Mesenchymal stem cell (in vitro differentiated cells and primary cell): Measurements from ENCODE around the gene ITLN1.

ENCODE experiments used
- DNase-seq: peaks from one replicate; pipeline ENCODE4 v3.0.0-alpha.2; 2013
- H2AFZ ChIP-seq: one replicate; pipeline ENCODE4 v1.6.1; 2013; ENCODE audit warnings: low read depth, mild to moderate bottlenecking, control low read depth, inconsistent platforms, low read length, moderate library complexity
- H2AK5ac ChIP-seq: 2 replicates; pipeline ENCODE4 v1.6.1; 2013; ENCODE audit warnings: low read length, moderate library complexity, mild to moderate bottlenecking, inconsistent platforms; ENCODE audit not compliant: severe bottlenecking
- H2BK120ac ChIP-seq: one replicate; pipeline ENCODE4 v1.6.1; 2013; ENCODE audit warnings: low read depth, mild to moderate bottlenecking, inconsistent platforms, low read length, moderate library complexity
- H2BK12ac ChIP-seq, 2 experiments: one replicate each; pipeline ENCODE4 v1.6.1; 2013; ENCODE audit warnings: inconsistent platforms in 2 of 2, low read length in 2 of 2, mild to moderate bottlenecking in 2 of 2, moderate library complexity in 2 of 2, control low read depth in 1 of 2
- H2BK15ac ChIP-seq: one replicate; pipeline ENCODE4 v1.6.1; 2013; ENCODE audit warnings: mild to moderate bottlenecking, low read depth, inconsistent platforms; ENCODE audit not compliant: poor library complexity, severe bottlenecking
- H2BK5ac ChIP-seq: 2 replicates; pipeline ENCODE4 v1.6.1; 2013; ENCODE audit warnings: low read depth, mild to moderate bottlenecking, low read length, control low read depth, inconsistent platforms; ENCODE audit not compliant: poor library complexity, severe bottlenecking
- H3K14ac ChIP-seq, 2 experiments: one replicate each; pipeline ENCODE4 v1.6.1; 2013; ENCODE audit warnings: inconsistent platforms in 2 of 2, low read length in 2 of 2, control low read depth in 1 of 2, mild to moderate bottlenecking in 1 of 2, moderate library complexity in 1 of 2
- H3K18ac ChIP-seq, 2 experiments: one replicate each; pipeline ENCODE4 v1.6.1; 2013; ENCODE audit warnings: inconsistent platforms in 2 of 2, low read length in 2 of 2, control low read depth in 1 of 2, low read depth in 1 of 2, mild to moderate bottlenecking in 1 of 2
- H3K23ac ChIP-seq, 2 experiments: one replicate each; pipeline ENCODE4 v1.6.1; 2013; ENCODE audit warnings: inconsistent platforms in 2 of 2, low read length in 2 of 2, mild to moderate bottlenecking in 2 of 2, moderate library complexity in 2 of 2, control low read depth in 1 of 2
- H3K27ac ChIP-seq: 2 replicates; pipeline ENCODE4 v1.5.1; 2013; ENCODE audit warnings: mild to moderate bottlenecking, moderate library complexity, low read length, control low read depth, inconsistent platforms; ENCODE audit not compliant: poor library complexity, severe bottlenecking
- H3K27me3 ChIP-seq, 2 experiments: 2 replicates each; pipeline versions ENCODE4 v1.6.1 to v1.7.0; 2013; ENCODE audit warnings: low read length in 2 of 2, mild to moderate bottlenecking in 2 of 2, moderate library complexity in 2 of 2, control low read depth in 1 of 2, inconsistent platforms in 1 of 2; ENCODE audit not compliant: control insufficient read depth in 1 of 2, insufficient read depth in 1 of 2
- H3K36me3 ChIP-seq, 2 experiments: 2 replicates each; pipeline versions ENCODE4 v1.6.1 to v1.7.0; 2013; ENCODE audit warnings: low read length in 2 of 2, control low read depth in 1 of 2, inconsistent platforms in 1 of 2, low read depth in 1 of 2, mild to moderate bottlenecking in 1 of 2; ENCODE audit not compliant: insufficient read depth in 2 of 2, control insufficient read depth in 1 of 2
- H3K4ac ChIP-seq, 2 experiments: one replicate each; pipeline ENCODE4 v1.6.1; 2013; ENCODE audit warnings: inconsistent platforms in 2 of 2, low read length in 2 of 2, mild to moderate bottlenecking in 2 of 2, moderate library complexity in 2 of 2, control low read depth in 1 of 2, low read depth in 1 of 2
- H3K4me1 ChIP-seq: 2 replicates; pipeline ENCODE4 v1.6.1; 2013; ENCODE audit warnings: low read depth, low read length, control low read depth; ENCODE audit not compliant: control insufficient read depth, insufficient read depth
- H3K4me2 ChIP-seq: 2 replicates; pipeline ENCODE4 v1.6.1; 2013; ENCODE audit warnings: low read length, mild to moderate bottlenecking, inconsistent platforms; ENCODE audit not compliant: poor library complexity, severe bottlenecking
- H3K4me3 ChIP-seq, 2 experiments: 2 replicates each; pipeline versions ENCODE4 v1.5.1 to v1.7.0; 2013; ENCODE audit warnings: low read length in 2 of 2, mild to moderate bottlenecking in 2 of 2, control low read depth in 1 of 2, low read depth in 1 of 2; ENCODE audit not compliant: insufficient read depth in 1 of 2
- H3K79me1 ChIP-seq: replicated peaks from 2 replicates; pipeline ENCODE4 v1.6.1; 2013; ENCODE audit warnings: mild to moderate bottlenecking, control low read depth, low read length, inconsistent platforms; ENCODE audit not compliant: poor library complexity, severe bottlenecking
- H3K9ac ChIP-seq: 2 replicates; pipeline ENCODE4 v1.7.0; 2013; ENCODE audit warnings: mild to moderate bottlenecking, low read length, moderate library complexity
- H3K9me3 ChIP-seq: 2 replicates; pipeline ENCODE4 v1.7.0; 2013; ENCODE audit warnings: mild to moderate bottlenecking, low read length; ENCODE audit not compliant: control insufficient read depth
- H4K8ac ChIP-seq: one replicate; pipeline ENCODE4 v1.6.1; 2013; ENCODE audit warnings: inconsistent platforms, mild to moderate bottlenecking, low read length, moderate library complexity
- H4K91ac ChIP-seq: one replicate; pipeline ENCODE4 v1.6.1; 2013; ENCODE audit warnings: mild to moderate bottlenecking, low read length, inconsistent platforms
- WGBS: methylation state at CpG from one replicate; pipeline ENCODE4 v1.1.7; 2013; ENCODE audit warnings: mixed read lengths; 5-methylcytosine and 5-hydroxymethylcytosine counted together

ITLN1 gene

GRCh38 chr1:160853014-160853413 lies 32.0 kb downstream of the ITLN1 start:
- H4K8ac ChIP-seq, result no peak overlapping the region
- no peaks in the 10 kb centered on the region for H3K36me3 ChIP-seq
- no peak overlapping the region for H3K4ac ChIP-seq
- H4K91ac ChIP-seq, result no peak overlapping the region
- H3K14ac ChIP-seq, result no peak overlapping the region
- H3K9me3 ChIP-seq, result peaks cover 5% of the 10 kb centered on the region
- no peak overlapping the region for H2BK12ac ChIP-seq
- no peaks in the 10 kb centered on the region for H3K79me1 ChIP-seq
- no peak overlapping the region for H3K27ac ChIP-seq
- no peak overlapping the region for H2BK120ac ChIP-seq
- no peak overlapping the region for H2BK15ac ChIP-seq
- no peak overlapping the region for H3K23ac ChIP-seq
- H3K4me2 ChIP-seq, result no peak overlapping the region
- no peak overlapping the region for H3K18ac ChIP-seq
- WGBS, result no CpG with 5 or more reads among the region's 3 CpGs
- H2AK5ac ChIP-seq, result no peak overlapping the region
- DNase-seq, result no peak
- H3K27me3 ChIP-seq, result no peaks in the 10 kb centered on the region
- no peak overlapping the region for H2BK5ac ChIP-seq
- H3K4me1 ChIP-seq, result no peaks in the 10 kb centered on the region
- no peak overlapping the region for H3K9ac ChIP-seq
- no peak overlapping the region for H2AFZ ChIP-seq
- no peak overlapping the region for H3K4me3 ChIP-seq

- Histone ChIP-seq H4K8ac (no peak overlapping the region), H3K36me3 (no peaks in the 10 kb centered on the region), H2BK15ac (no peak overlapping the region), H3K4me3 (no peak overlapping the region), H2BK5ac (no peak overlapping the region), H3K23ac (no peak overlapping the region), H3K9ac (no peak overlapping the region), H3K4me2 (no peak overlapping the region), H3K9me3 (peaks cover 5% of the 10 kb centered on the region), H2BK120ac (no peak overlapping the region), H3K14ac (no peak overlapping the region), H3K4me1 (no peaks in the 10 kb centered on the region), H3K79me1 (no peaks in the 10 kb centered on the region), H4K91ac (no peak overlapping the region), H3K27me3 (no peaks in the 10 kb centered on the region), H2AFZ (no peak overlapping the region), H3K4ac (no peak overlapping the region), H2BK12ac (no peak overlapping the region), H2AK5ac (no peak overlapping the region), H3K18ac (no peak overlapping the region), H3K27ac (no peak overlapping the region)
- no peak for DNase-seq
- WGBS, result 62% methylated on average over 4 of the region's 8 CpGs
Measured at GRCh38 chr1:160850993-160851392, 34.0 kb downstream of the ITLN1 start.

- Histone ChIP-seq H3K4me1 (no peaks in the 10 kb centered on the region), H3K4ac (no peak overlapping the region), H3K9me3 (peaks cover 5% of the 10 kb centered on the region), H3K27me3 (no peaks in the 10 kb centered on the region), H3K9ac (no peak overlapping the region), H3K23ac (no peak overlapping the region), H3K4me3 (no peak overlapping the region), H4K8ac (no peak overlapping the region), H3K14ac (no peak overlapping the region), H2BK15ac (no peak overlapping the region), H3K36me3 (no peaks in the 10 kb centered on the region), H2AFZ (no peak overlapping the region), H2BK120ac (no peak overlapping the region), H2BK5ac (no peak overlapping the region), H3K4me2 (no peak overlapping the region), H3K18ac (no peak overlapping the region), H3K79me1 (no peaks in the 10 kb centered on the region), H2AK5ac (no peak overlapping the region), H3K27ac (no peak overlapping the region), H2BK12ac (no peak overlapping the region), H4K91ac (no peak overlapping the region)
- no peak for DNase-seq
- 55% methylated on average over 3 of the region's 5 CpGs for WGBS
Measured at GRCh38 chr1:160850541-160850940, 34.4 kb downstream of the ITLN1 start.

- Histone ChIP-seq H2AFZ (no peak overlapping the region), H2AK5ac (no peak overlapping the region), H2BK5ac (no peak overlapping the region), H3K4me1 (no peaks in the 10 kb centered on the region), H3K79me1 (no peaks in the 10 kb centered on the region), H3K27me3 (peaks cover 0 to 5% of the 10 kb centered on the region in 2 experiments), H3K9ac (no peak overlapping the region), H4K91ac (no peak overlapping the region), H3K4me3 (no peak overlapping the region), H2BK15ac (no peak overlapping the region), H3K14ac (no peak overlapping the region), H2BK120ac (no peak overlapping the region), H4K8ac (no peak overlapping the region), H3K23ac (no peak overlapping the region), H2BK12ac (no peak overlapping the region), H3K36me3 (no peaks in the 10 kb centered on the region), H3K4me2 (no peak overlapping the region), H3K18ac (no peak overlapping the region), H3K27ac (no peak overlapping the region), H3K9me3 (peaks cover 5% of the 10 kb centered on the region), H3K4ac (no peak overlapping the region)
- WGBS, result 90% methylated on average over 11 of the region's 12 CpGs
- no peak for DNase-seq
Measured at GRCh38 chr1:160846281-160846680, 38.7 kb downstream of the ITLN1 start.
